Measurements from ENCODE around the gene DBNL.
"Not testable (repeated sequence)": the region's sequence is repeated elsewhere in the genome, so short reads cannot be mapped to it uniquely, and the experiment has no call there.

The DBNL gene

GRCh38 chr7:44037951-44038350 is 6.6 kb upstream of the DBNL start:
- DNase-seq (ENCODE audit: low spot score); in situ Hi-C loops (cut with MboI; ENCODE audit: low sequenced_read_pairs, unreplicated experiment): not testable (repeated sequence)

- in situ Hi-C loops (cut with MboI; ENCODE audit: low sequenced_read_pairs, unreplicated experiment), result not testable (repeated sequence)
Measured at GRCh38 chr7:44038553-44038952, 5.9 kb upstream of the DBNL start.

DNA sequence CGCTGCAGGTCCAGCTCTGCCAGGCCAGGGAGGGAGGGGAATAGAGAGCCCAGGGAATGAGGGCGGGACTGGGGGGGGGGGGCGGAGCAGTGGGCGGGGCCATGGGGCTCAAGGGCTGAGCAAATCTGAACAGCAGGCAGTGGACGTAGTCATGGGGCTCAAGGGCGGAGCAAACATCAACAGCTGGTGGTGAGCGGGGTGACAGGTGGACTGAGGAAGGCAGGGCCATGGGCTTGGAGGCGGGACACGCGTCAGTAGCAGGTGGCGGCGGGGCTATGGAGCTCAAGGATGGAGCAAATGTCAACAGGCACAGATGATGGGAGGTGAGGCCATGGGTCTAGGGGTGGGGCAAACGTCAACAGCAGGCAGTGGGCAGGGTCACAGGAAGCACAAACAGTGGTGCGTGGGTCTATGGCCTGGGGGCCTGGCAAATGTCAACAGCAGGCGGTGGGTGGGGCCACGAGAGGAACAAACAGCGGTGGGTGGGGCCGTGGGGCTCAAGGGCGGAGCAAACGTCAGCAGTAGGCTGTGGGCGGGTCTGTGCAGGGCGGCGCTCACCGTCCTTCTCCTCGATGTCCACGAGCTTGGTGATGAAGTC is 5.4 kb upstream of the DBNL start:
- peak; percentile 70 for DNase-seq (ENCODE audit: low spot score)

More at GRCh38 chr7:44038553-44038952, 5.9 kb upstream of the DBNL start:
- DNase-seq (ENCODE audit: low spot score), result not testable (repeated sequence)

GRCh38 chr7:44039800-44040492 is 4.6 kb upstream of the DBNL start:
- DNase-seq (ENCODE audit: low spot score); in situ Hi-C loops (cut with MboI; ENCODE audit: low sequenced_read_pairs, unreplicated experiment): not testable (repeated sequence)

More for the DNA sequence above, 5.4 kb upstream of the DBNL start:
- in situ Hi-C loops (cut with MboI; ENCODE audit: low sequenced_read_pairs, unreplicated experiment), result not testable (repeated sequence)

DNA sequence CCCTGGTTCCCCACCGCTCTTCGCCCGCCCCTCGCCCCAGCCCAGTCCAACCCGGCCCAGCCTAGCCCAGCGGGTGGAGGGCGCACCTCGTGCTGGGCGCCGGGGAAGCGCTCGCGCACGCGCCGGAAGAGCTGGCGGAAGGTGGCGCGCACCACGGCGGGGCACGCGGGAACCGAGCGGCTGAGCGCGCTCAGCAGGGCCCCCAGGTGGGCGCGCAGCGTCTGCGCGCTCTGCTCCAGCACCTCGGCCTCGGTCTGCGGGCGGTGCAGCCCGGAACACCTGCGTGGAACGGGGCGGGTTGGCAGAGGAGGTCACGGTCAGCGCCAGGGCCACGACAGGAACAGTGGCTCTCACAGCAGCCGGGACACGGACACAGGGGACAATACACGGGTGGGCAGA is 4.0 kb upstream of the DBNL start:
- DNase-seq (ENCODE audit: low spot score); in situ Hi-C loops (cut with MboI; ENCODE audit: low sequenced_read_pairs, unreplicated experiment): not testable (repeated sequence)
- TF ChIP-seq, protein P1, sequence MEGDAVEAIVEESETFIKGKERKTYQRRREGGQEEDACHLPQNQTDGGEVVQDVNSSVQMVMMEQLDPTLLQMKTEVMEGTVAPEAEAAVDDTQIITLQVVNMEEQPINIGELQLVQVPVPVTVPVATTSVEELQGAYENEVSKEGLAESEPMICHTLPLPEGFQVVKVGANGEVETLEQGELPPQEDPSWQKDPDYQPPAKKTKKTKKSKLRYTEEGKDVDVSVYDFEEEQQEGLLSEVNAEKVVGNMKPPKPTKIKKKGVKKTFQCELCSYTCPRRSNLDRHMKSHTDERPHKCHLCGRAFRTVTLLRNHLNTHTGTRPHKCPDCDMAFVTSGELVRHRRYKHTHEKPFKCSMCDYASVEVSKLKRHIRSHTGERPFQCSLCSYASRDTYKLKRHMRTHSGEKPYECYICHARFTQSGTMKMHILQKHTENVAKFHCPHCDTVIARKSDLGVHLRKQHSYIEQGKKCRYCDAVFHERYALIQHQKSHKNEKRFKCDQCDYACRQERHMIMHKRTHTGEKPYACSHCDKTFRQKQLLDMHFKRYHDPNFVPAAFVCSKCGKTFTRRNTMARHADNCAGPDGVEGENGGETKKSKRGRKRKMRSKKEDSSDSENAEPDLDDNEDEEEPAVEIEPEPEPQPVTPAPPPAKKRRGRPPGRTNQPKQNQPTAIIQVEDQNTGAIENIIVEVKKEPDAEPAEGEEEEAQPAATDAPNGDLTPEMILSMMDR (IDR thresholded peaks at IDR 0.05; ENCODE audit: borderline replicate concordance, control extremely low read depth, extremely low read depth, insufficient read depth, missing control alignments), result peak; percentile 45

DNA sequence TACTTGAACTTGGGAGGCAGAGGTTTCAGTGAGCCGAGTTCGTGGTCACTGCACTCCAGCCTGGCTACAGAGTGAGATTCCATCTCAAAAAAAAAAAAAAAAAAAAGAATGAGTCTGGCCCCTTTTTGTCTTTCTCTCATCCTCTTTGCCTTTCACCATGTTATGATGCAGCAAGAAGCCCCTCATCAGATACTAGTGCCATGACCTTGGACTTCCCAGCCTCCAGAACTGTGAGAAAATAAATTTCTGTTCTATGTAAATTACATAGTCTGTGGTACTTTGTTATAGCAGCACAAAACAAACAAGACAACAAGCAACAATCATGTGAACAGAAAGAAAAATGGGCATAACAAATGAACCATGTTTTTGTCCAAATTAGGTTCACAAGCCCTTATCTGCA is 2.3 kb upstream of the DBNL start:
- in situ Hi-C loops (cut with MboI; ENCODE audit: low sequenced_read_pairs, unreplicated experiment), result no loop called here
- TF ChIP-seq, protein P1 (IDR thresholded peaks at IDR 0.05; ENCODE audit: borderline replicate concordance, control extremely low read depth, extremely low read depth, insufficient read depth, missing control alignments), result no peak
- DNase-seq (ENCODE audit: low spot score), result no peak

- in situ Hi-C loops (cut with MboI; ENCODE audit: low sequenced_read_pairs, unreplicated experiment), result no loop called here
- DNase-seq (ENCODE audit: low spot score), result no peak
- TF ChIP-seq, protein P1 (IDR thresholded peaks at IDR 0.05; ENCODE audit: borderline replicate concordance, control extremely low read depth, extremely low read depth, insufficient read depth, missing control alignments), result no peak
Measured at GRCh38 chr7:44043902-44044301, 600 bp upstream of the DBNL start.

DNA sequence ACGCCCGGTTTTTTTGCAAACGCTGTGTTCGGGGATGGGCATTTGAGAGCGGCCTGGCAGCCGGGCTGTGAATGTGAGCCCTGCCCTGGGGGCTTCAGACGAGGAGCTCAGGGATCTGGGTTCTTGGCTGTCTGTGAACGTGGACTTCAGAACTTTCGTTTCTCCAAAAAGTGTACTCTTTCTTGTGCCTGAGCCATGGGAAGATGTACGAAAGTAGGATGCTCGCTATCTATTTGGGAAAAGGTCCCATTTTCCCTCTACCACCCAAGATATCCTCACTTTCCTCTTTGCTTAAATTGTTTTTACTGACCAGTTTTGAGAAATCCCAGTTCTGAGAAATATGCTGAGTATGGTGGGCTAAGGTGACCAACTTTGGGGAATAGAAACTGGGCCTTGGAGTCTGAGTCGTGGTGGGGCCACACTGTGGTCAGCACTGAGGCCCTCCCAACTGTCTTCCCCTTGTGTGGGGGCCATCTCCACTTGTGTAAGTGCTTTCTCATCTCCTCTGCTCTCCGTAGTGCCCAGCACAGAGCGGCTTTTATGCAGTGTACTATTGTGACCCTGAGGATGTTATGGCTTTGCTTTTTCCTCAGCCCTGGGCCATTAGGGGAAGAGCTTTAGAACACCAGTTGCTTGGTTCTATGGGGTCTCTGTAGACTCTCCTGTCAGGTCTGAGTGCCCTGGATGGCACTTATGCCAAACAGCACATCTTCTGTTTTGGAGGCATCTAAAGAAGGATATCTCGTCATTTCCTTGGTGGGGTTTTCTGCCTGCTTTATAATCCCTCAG is 918 bp downstream of the DBNL start:
- in situ Hi-C loops (cut with MboI; ENCODE audit: low sequenced_read_pairs, unreplicated experiment), result no loop called here
- TF ChIP-seq, protein P1 (IDR thresholded peaks at IDR 0.05; ENCODE audit: borderline replicate concordance, control extremely low read depth, extremely low read depth, insufficient read depth, missing control alignments), result no peak
- no peak for DNase-seq (ENCODE audit: low spot score)

Data from GM13976 (cell line).